ENCODE measurements around the gene ACAT1.

DNA sequence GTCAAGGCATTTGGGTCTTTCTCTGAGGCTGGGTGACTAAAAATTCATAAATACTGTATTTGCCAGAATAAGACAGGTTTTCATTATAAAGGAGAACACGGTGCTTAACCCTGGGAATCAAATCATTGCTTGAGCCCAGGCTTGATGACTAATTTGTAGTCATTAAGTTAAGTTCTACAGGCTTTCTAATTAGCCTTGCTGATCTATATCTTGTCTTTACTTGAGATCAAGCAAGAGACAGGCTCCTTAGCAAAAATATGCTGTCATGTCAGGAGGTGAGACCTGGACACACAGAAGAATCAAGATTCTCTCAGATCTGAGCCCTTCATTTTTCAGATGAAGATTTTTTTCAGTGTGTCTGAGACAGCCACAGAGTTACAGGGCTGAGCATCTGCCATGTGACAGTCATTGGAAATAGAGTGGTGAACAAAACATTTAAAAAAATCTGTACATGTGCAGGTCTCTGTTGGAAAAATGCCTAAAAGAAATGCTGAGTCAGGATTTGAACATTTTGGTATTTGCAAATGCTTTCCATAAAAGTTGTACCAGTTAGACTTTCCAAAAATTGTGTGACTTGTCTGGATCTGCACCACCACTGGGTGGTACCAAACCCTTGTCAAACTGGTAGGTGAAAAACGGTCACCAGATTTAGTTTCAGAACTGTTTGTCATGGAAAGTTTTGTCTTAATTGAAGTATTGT, 14.6 kb downstream of the ACAT1 start:
- TF ChIP-seq, protein P1, sequence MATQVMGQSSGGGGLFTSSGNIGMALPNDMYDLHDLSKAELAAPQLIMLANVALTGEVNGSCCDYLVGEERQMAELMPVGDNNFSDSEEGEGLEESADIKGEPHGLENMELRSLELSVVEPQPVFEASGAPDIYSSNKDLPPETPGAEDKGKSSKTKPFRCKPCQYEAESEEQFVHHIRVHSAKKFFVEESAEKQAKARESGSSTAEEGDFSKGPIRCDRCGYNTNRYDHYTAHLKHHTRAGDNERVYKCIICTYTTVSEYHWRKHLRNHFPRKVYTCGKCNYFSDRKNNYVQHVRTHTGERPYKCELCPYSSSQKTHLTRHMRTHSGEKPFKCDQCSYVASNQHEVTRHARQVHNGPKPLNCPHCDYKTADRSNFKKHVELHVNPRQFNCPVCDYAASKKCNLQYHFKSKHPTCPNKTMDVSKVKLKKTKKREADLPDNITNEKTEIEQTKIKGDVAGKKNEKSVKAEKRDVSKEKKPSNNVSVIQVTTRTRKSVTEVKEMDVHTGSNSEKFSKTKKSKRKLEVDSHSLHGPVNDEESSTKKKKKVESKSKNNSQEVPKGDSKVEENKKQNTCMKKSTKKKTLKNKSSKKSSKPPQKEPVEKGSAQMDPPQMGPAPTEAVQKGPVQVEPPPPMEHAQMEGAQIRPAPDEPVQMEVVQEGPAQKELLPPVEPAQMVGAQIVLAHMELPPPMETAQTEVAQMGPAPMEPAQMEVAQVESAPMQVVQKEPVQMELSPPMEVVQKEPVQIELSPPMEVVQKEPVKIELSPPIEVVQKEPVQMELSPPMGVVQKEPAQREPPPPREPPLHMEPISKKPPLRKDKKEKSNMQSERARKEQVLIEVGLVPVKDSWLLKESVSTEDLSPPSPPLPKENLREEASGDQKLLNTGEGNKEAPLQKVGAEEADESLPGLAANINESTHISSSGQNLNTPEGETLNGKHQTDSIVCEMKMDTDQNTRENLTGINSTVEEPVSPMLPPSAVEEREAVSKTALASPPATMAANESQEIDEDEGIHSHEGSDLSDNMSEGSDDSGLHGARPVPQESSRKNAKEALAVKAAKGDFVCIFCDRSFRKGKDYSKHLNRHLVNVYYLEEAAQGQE (IDR thresholded peaks at IDR 0.05; ENCODE audit: borderline replicate concordance) = no peak
- TF ChIP-seq, protein P2, sequence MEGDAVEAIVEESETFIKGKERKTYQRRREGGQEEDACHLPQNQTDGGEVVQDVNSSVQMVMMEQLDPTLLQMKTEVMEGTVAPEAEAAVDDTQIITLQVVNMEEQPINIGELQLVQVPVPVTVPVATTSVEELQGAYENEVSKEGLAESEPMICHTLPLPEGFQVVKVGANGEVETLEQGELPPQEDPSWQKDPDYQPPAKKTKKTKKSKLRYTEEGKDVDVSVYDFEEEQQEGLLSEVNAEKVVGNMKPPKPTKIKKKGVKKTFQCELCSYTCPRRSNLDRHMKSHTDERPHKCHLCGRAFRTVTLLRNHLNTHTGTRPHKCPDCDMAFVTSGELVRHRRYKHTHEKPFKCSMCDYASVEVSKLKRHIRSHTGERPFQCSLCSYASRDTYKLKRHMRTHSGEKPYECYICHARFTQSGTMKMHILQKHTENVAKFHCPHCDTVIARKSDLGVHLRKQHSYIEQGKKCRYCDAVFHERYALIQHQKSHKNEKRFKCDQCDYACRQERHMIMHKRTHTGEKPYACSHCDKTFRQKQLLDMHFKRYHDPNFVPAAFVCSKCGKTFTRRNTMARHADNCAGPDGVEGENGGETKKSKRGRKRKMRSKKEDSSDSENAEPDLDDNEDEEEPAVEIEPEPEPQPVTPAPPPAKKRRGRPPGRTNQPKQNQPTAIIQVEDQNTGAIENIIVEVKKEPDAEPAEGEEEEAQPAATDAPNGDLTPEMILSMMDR (IDR thresholded peaks at IDR 0.05; ENCODE audit: poor library complexity, severe bottlenecking) = no peak

Data from neural cell (in vitro differentiated cells).